Mononuclear cell (primary cell): ENCODE measurements around the gene DAB2IP. TPM values are rescaled to one million over a fixed set of nuclear protein-coding genes. Genes with fewer than 3 reads are reported as not detected.

ENCODE experiments used
- H3K27me3 ChIP-seq: 2 replicates; pipeline ENCODE4 v1.6.0; 2011; ENCODE audit warnings: low read length, control low read depth; ENCODE audit not compliant: insufficient read depth
- H3K4me1 ChIP-seq: 2 replicates; pipeline ENCODE4 v1.5.1; 2011; ENCODE audit warnings: mild to moderate bottlenecking, low read length, control low read depth; ENCODE audit not compliant: insufficient read depth
- H3K4me3 ChIP-seq: 2 replicates; pipeline ENCODE4 v1.5.1; 2011; ENCODE audit warnings: mild to moderate bottlenecking, low read length, moderate library complexity
- H3K9me3 ChIP-seq: 2 replicates; pipeline ENCODE4 v1.5.1; 2011; ENCODE audit warnings: low read depth, mild to moderate bottlenecking, control low read depth, low read length
- total RNA-seq: library from RNA; depleted of rRNA; stranded (reverse); fragments of >200 nt; gene quantifications from one replicate; pipeline ENCODE4 v1.2.3, GENCODE V29; 2012

Gene DAB2IP
- total RNA-seq, 1 donor = 0.10 TPM

- Histone ChIP-seq H3K4me1 (no peaks in the 10 kb centered on the region), H3K9me3 (no peaks in the 10 kb centered on the region), H3K27me3 (no peaks in the 10 kb centered on the region), H3K4me3 (no peak overlapping the region)
Observed at GRCh38 chr9:121688146-121688680, 36.8 kb downstream of the DAB2IP start.

DNA sequence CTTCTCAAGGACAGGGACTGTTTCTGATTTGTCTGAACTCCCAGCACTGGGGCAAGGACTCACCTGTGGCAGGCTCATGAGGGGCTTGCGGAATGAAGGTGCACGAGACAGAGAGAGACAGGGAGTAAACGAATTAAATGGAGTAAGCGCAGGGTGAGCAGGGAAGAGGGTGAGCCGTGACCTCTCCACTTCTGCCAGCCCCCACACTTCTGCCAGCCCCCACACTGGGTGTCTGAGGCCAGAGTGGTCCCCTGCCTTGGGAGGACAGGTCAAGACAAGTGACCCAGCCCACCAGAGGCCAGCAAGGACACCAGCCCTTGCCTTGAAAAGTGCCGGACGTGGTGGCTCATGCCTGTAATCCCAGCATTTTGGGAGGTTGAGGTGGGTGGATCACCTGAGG, 37.2 kb downstream of the DAB2IP start:
- Histone ChIP-seq H3K27me3 (no peaks in the 10 kb centered on the region), H3K4me1 (no peaks in the 10 kb centered on the region), H3K9me3 (no peaks in the 10 kb centered on the region), H3K4me3 (no peak overlapping the region)

- Histone ChIP-seq H3K4me1 (no peaks in the 10 kb centered on the region), H3K9me3 (no peaks in the 10 kb centered on the region), H3K4me3 (no peak overlapping the region), H3K27me3 (no peaks in the 10 kb centered on the region)
Observed at GRCh38 chr9:121689461-121690157, 38.2 kb downstream of the DAB2IP start.

DNA sequence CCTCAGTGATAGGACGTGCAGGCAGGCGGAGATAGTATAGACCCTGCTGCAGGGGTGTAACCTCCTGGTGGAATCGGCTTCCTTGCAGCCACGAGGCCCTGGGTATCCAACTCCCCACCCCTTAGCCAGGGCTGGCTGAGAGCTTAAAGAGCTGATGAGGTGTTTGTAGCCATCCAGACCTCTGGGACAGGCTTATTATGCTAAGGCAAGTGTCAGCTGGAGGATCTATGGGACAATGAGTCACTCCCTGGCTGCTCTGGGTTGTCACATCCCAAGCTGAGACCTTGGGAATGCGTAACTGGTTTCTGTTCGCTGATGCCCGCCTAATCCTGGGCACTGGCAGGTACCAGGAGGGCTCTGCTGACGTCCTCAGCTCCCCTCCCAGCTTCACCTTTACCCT, 38.9 kb downstream of the DAB2IP start:
- H3K27me3 ChIP-seq = no peaks in the 10 kb centered on the region
- no peak overlapping the region for H3K4me3 ChIP-seq
- no peaks in the 10 kb centered on the region for H3K4me1 ChIP-seq
- H3K9me3 ChIP-seq = no peaks in the 10 kb centered on the region

GRCh38 chr9:121690766-121691165, 39.3 kb downstream of the DAB2IP start:
- no peak overlapping the region for H3K4me3 ChIP-seq
- no peaks in the 10 kb centered on the region for H3K4me1 ChIP-seq
- H3K9me3 ChIP-seq = no peaks in the 10 kb centered on the region
- no peaks in the 10 kb centered on the region for H3K27me3 ChIP-seq

DNA sequence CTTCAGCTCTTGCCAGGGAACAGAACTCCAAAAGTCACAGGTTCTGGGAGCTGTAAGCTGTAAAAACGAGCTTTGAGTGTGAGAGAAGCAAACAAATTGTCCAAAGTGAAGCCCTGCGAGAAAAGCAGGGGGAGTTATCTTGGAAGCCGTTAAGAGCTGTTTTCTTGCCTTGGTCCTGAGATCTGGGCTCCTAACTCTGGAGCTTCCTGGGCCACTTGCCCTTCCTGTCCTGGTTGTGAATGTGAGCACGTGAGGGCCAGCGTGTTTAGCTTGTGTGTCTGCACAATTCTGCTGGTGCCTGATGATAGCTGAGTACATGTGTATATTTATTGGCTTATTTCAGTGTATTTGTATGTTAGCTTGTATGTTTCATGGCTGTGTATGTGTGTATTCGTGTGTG, 40.5 kb downstream of the DAB2IP start:
- Histone ChIP-seq H3K9me3 (no peaks in the 10 kb centered on the region), H3K4me1 (no peaks in the 10 kb centered on the region)

DNA sequence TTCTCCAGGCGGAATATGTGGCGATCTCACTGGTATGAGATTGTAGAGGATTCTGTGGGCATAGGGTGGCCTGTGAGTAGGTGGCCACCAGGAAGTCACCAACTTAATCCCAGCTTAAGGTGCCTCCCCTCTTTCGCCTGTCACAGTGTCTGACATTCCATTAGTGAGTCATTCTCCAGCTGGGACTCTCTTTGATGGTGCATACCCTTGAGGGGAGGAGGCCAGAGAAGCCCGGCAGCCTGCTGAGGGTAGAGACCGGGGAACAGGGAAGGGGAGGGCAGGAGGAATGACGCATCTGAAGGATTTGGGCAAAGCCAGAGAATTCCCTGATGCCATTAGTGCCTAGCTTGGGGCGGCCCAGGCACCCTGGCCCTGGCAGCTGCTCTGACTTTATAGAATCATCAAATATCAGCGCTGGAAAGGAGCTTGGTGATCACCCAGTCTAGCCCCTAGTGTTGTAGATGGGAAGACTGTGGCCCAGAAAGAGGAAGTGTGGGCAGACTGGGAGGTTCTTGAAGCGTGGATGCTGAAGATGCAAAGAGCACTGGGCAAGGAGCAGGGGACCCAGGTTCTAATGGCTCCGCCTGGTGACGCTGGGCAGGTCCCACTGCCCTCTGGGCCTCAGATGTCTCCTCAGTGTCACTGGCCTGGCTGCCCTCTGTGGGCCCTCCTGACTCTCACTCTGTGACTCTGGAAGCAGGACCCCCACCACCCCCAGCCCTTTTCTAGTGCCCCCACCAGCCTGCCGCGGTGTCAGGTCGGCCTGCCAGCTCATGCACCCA, 41.4 kb downstream of the DAB2IP start:
- Histone ChIP-seq H3K4me1 (peaks cover 3% of the 10 kb centered on the region), H3K9me3 (no peaks in the 10 kb centered on the region), H3K27me3 (peaks cover 16% of the 10 kb centered on the region), H3K4me3 (no peak overlapping the region)

More for the DNA sequence above, 40.5 kb downstream of the DAB2IP start:
- H3K4me3 ChIP-seq = no peak overlapping the region
- peaks cover 7% of the 10 kb centered on the region for H3K27me3 ChIP-seq

DNA sequence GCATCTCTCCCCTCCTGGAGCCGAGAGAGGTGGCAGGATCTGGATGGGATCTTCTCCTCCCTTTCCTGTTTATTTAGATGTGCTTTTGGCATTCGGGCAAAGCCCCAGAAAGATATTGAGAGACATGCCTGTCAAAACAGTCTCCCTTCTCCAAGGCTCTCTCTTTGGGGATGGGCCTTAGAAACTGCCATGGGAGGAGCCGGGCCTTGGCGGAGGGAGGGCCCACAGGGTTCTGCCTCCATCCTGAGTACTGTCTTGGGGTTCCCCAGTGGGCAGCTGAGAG, 41.9 kb downstream of the DAB2IP start:
- H3K4me1 ChIP-seq = peaks cover 5% of the 10 kb centered on the region
- peaks cover 21% of the 10 kb centered on the region for H3K27me3 ChIP-seq
- no peaks in the 10 kb centered on the region for H3K9me3 ChIP-seq
- H3K4me3 ChIP-seq = no peak overlapping the region

DNA sequence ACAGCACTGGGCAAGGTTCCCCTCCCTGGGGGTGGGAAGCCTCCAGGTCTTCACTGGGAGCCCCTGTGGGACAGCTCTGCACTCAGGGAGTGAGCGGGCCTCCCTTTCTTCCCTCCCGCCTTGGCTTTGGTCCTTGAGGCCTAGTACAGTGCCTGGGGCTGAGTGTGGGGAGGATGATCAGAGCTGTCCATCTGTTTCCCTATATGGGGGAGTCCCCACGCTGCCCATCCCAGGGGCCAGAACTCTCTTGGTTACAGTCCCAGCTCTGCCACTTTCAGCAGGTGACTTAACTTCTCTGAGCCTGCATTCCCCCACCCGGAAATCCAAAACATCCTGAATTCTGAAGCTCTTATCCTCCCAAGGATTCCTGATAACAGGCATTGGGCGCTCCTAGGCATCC, 42.6 kb downstream of the DAB2IP start:
- H3K4me1 ChIP-seq = peaks cover 8% of the 10 kb centered on the region
- peaks cover 24% of the 10 kb centered on the region for H3K27me3 ChIP-seq
- no peaks in the 10 kb centered on the region for H3K9me3 ChIP-seq
- H3K4me3 ChIP-seq = no peak overlapping the region

GRCh38 chr9:121694600-121694999, 43.2 kb downstream of the DAB2IP start:
- H3K4me1 ChIP-seq = peaks cover 10% of the 10 kb centered on the region
- H3K9me3 ChIP-seq = no peaks in the 10 kb centered on the region
- H3K4me3 ChIP-seq = no peak overlapping the region
- peaks cover 26% of the 10 kb centered on the region for H3K27me3 ChIP-seq

DNA sequence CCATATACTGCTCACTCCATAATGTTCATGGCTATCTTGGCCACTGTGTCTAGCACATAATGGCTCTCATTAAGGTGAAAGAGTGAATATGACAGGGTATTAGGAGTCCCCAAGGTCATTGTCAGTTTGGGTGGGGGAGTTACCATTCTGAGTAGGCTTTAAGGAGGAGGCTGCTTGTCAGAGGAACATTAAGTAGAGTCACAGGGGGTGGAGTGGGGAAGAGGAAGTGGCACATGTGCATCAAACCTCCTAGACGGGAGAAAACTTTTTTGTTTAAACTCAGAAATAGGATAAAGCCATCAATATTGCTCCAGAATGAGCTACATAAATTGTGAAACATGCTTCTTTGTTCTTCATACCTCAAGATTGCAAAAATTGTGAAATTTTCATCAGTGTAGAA, 45.5 kb downstream of the DAB2IP start:
- peaks cover 16% of the 10 kb centered on the region for H3K4me1 ChIP-seq
- H3K9me3 ChIP-seq = no peaks in the 10 kb centered on the region
- peaks cover 45% of the 10 kb centered on the region for H3K27me3 ChIP-seq
- no peak overlapping the region for H3K4me3 ChIP-seq

DNA sequence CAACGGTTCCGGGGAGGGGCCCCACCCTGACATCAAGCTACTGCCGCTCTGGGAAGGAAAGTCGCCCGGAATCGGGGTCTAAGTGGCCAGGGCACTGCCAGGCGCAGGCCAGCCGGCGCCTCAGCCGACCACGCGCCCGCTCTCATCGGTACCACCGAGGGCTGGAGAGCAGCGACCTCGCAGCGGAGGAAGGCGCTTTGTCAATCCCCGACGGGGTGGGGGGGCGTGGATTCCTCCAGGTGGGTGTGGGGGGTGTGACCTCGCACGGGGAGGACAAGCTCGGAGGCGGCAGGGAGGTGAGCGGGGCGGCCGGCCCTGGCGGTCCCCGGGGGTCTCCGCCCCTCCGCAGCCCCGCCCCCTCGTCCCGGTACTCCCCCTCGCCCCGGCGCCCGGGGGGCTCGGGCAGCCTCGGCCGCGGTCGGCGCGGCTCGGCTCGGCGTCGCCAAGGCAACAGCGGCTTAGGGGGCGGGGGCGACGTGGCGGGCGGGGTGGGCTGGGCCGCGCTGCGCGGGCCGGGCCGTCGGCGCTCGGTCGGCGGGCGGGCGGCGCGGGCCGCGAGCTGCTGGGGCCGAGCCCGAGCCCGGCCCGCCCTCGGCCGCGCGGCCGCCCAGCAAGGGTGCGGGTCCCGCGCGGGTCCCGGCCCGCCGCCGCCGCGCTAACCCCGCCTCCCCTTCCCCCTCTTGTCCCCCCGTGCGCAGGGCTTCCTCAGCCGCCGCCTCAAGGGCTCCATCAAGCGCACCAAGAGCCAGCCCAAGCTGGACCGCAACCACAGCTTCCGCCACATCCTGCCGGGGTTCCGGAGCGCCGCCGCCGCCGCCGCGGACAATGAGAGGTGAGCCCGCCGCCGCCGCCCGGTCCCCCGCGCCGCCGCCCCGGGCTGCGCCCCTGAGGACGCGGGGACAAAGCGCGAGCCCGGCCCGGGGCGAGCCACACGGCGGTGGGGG, 47.5 kb downstream of the DAB2IP start:
- Histone ChIP-seq H3K4me1 (peaks cover 16% of the 10 kb centered on the region), H3K9me3 (no peaks in the 10 kb centered on the region), H3K4me3 (no peak overlapping the region), H3K27me3 (peaks cover 49% of the 10 kb centered on the region)

- H3K4me1 ChIP-seq = peaks cover 16% of the 10 kb centered on the region
Observed at GRCh38 chr9:121699571-121700164, 48.2 kb downstream of the DAB2IP start.

GRCh38 chr9:121700165-121700831, 48.9 kb downstream of the DAB2IP start:
- Histone ChIP-seq H3K4me1 (peaks cover 16% of the 10 kb centered on the region), H3K4me3 (no peak overlapping the region), H3K27me3 (peaks cover 55% of the 10 kb centered on the region)

More at GRCh38 chr9:121699571-121700164, 48.2 kb downstream of the DAB2IP start:
- Histone ChIP-seq H3K27me3 (peaks cover 55% of the 10 kb centered on the region), H3K4me3 (no peak overlapping the region), H3K9me3 (no peaks in the 10 kb centered on the region)

More at GRCh38 chr9:121700165-121700831, 48.9 kb downstream of the DAB2IP start:
- no peaks in the 10 kb centered on the region for H3K9me3 ChIP-seq
